ENCODE data around the gene ST8SIA2. TPM values are rescaled to one million over a fixed set of nuclear protein-coding genes. Genes with fewer than 3 reads are reported as not detected.

ST8SIA2 gene
- total and polyA plus RNA-seq, 8 donors = 1.1 TPM; not detected in 7

- H3K4me1 ChIP-seq = no peaks in the 10 kb centered on the region
- peaks cover 0 to 6% (median 0%) of the 10 kb centered on the region in 4 donors for H3K9me3 ChIP-seq
- H3K27me3 ChIP-seq = peaks cover 0 to 44% (median 3%) of the 10 kb centered on the region in 3 donors
- no peak for DNase-seq
- no peak overlapping the region for H3K27ac ChIP-seq
- no peak for TF ChIP-seq POLR2AphosphoS5 (IDR thresholded peaks at IDR 0.05)
- TF ChIP-seq EP300 (IDR thresholded peaks at IDR 0.05) = no peak
- TF ChIP-seq POLR2A (IDR thresholded peaks at IDR 0.05) = no peak
- TF ChIP-seq CTCF (IDR thresholded peaks at IDR 0.05) = peak in 5 of 7 experiments; percentile 29 to 69 (median 42)
- H3K4me3 ChIP-seq = no peak overlapping the region
- no peaks in the 10 kb centered on the region for H3K36me3 ChIP-seq
- intact Hi-C loops (cut with DNase I; ENCODE audit: low total_unique reads) = no loop called here
- WGBS, 5 donors = 32 to 40% (median 37%) methylated on average over 10 of the region's 10 CpGs
Measured at GRCh38 chr15:92383519-92384324, 10.0 kb upstream of the ST8SIA2 start.

- Histone ChIP-seq H3K9me3 (peaks cover 0 to 2% (median 0%) of the 10 kb centered on the region in 4 donors), H3K4me1 (no peaks in the 10 kb centered on the region), H3K4me3 (no peak overlapping the region), H3K27ac (no peak overlapping the region), H3K36me3 (no peaks in the 10 kb centered on the region), H3K27me3 (peaks cover 0 to 50% (median 9%) of the 10 kb centered on the region in 3 donors)
- no peak for DNase-seq
- intact Hi-C loops (cut with DNase I; ENCODE audit: low total_unique reads) = no loop called here
- 60 to 77% (median 68%) methylated on average over 2 of the region's 2 CpGs for WGBS, 5 donors
- TF ChIP-seq EP300 (IDR thresholded peaks at IDR 0.05) = no peak
- TF ChIP-seq POLR2AphosphoS5 (IDR thresholded peaks at IDR 0.05) = no peak
Measured at GRCh38 chr15:92384381-92384780, 9.3 kb upstream of the ST8SIA2 start.

GRCh38 chr15:92385096-92385495, 8.6 kb upstream of the ST8SIA2 start:
- Histone ChIP-seq H3K9me3 (no peaks in the 10 kb centered on the region), H3K4me3 (no peak overlapping the region), H3K27me3 (peaks cover 0 to 55% (median 9%) of the 10 kb centered on the region in 3 donors), H3K36me3 (no peaks in the 10 kb centered on the region), H3K4me1 (no peaks in the 10 kb centered on the region), H3K27ac (no peak overlapping the region)
- no peak for DNase-seq
- 82 to 100% (median 84%) methylated on average over 2 of the region's 2 CpGs for WGBS, 5 donors
- TF ChIP-seq POLR2A (IDR thresholded peaks at IDR 0.05) (no peak), CTCF (IDR thresholded peaks at IDR 0.05) (no peak), EP300 (IDR thresholded peaks at IDR 0.05) (no peak), POLR2AphosphoS5 (IDR thresholded peaks at IDR 0.05) (no peak)
- intact Hi-C loops (cut with DNase I; ENCODE audit: low total_unique reads) = no loop called here

GRCh38 chr15:92391640-92392039, 2.0 kb upstream of the ST8SIA2 start:
- no peak for TF ChIP-seq POLR2A (IDR thresholded peaks at IDR 0.05)
- no peak for TF ChIP-seq CTCF (IDR thresholded peaks at IDR 0.05)
- TF ChIP-seq POLR2AphosphoS5 (IDR thresholded peaks at IDR 0.05) = no peak
- no peak for TF ChIP-seq EP300 (IDR thresholded peaks at IDR 0.05)
- Histone ChIP-seq H3K27me3 (peaks cover 12 to 96% (median 60%) of the 10 kb centered on the region in 3 donors), H3K36me3 (no peaks in the 10 kb centered on the region), H3K4me3 (no peak overlapping the region), H3K4me1 (peaks cover 17 to 24% (median 19%) of the 10 kb centered on the region in 4 donors), H3K27ac (no peak overlapping the region), H3K9me3 (no peaks in the 10 kb centered on the region)
- intact Hi-C loops (cut with DNase I; ENCODE audit: low total_unique reads) = no loop called here
- DNase-seq = peak in 1 of 2 donors; percentile 45
- WGBS, 5 donors = 29 to 35% (median 34%) methylated on average over 4 of the region's 4 CpGs

- Histone ChIP-seq H3K9me3 (no peaks in the 10 kb centered on the region), H3K4me3 (no peak overlapping the region), H3K4me1 (peaks cover 17 to 24% (median 19%) of the 10 kb centered on the region in 4 donors), H3K27ac (no peak overlapping the region), H3K27me3 (peaks cover 12 to 96% (median 60%) of the 10 kb centered on the region in 3 donors), H3K36me3 (no peaks in the 10 kb centered on the region)
- intact Hi-C loops (cut with DNase I; ENCODE audit: low total_unique reads) = no loop called here
- 9 to 22% (median 11%) methylated on average over 7 of the region's 7 CpGs for WGBS, 5 donors
- DNase-seq = peak in 1 of 2 donors; percentile 42
- TF ChIP-seq POLR2AphosphoS5 (IDR thresholded peaks at IDR 0.05) = no peak
- TF ChIP-seq EP300 (IDR thresholded peaks at IDR 0.05) = no peak
- no peak for TF ChIP-seq CTCF (IDR thresholded peaks at IDR 0.05)
- TF ChIP-seq POLR2A (IDR thresholded peaks at IDR 0.05) = no peak
Measured at GRCh38 chr15:92392462-92392861, 1.2 kb upstream of the ST8SIA2 start.
